Panc1 (cell line): ENCODE measurements around the gene FYB2.

ENCODE experiments used
- POLR2AphosphoS5 ChIP-seq: IDR thresholded peaks from 2 replicates; pipeline ENCODE4 v1.6.1; 2012; ENCODE audit warnings: mild to moderate bottlenecking, low read depth, low read length, moderate library complexity
- REST ChIP-seq, 2 experiments: IDR thresholded peaks; 2 replicates each; pipeline ENCODE4 v1.6.1; 2011 to 2012; ENCODE audit warnings: low read depth in 2 of 2, control low read depth in 1 of 2, low read length in 1 of 2, mild to moderate bottlenecking in 1 of 2, moderate library complexity in 1 of 2; ENCODE audit not compliant: insufficient read depth in 1 of 2

GRCh38 chr1:56855190-56855589 is 36.0 kb upstream of the FYB2 start:
- TF ChIP-seq REST (IDR thresholded peaks at IDR 0.05; ENCODE audit: insufficient read depth in 1 of 2, low read depth in 2 of 2, low read length in 1 of 2) (no peak), POLR2AphosphoS5 (no peak)
